ENCODE measurements around the gene LEMD1.

LEMD1 gene

DNA sequence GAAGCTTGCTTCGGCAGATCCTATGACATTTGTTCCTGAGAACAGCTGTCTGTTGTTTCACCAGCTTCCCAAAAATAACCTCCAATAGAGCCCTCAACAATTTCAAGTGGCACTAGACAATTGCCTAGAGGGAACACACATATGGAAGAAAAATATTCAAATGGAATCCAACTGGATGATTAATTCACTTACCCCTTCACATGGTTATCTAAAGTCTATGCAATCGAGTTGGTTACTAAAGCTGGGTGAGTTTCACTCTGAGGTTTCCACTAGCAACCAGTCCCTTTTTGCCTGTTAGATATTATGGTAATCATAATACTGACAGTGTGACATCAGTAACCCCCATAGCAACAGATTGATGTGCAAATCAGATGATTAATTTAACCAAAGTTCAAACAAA is at the start of gene LEMD1:
LEMD1 (minus strand) TSS at position 259 of the 400 bp plus-strand sequence. CDS start 1,520 bp downstream, outside the sequence.
- no peak for DNase-seq (ENCODE audit: low spot score)

DNA sequence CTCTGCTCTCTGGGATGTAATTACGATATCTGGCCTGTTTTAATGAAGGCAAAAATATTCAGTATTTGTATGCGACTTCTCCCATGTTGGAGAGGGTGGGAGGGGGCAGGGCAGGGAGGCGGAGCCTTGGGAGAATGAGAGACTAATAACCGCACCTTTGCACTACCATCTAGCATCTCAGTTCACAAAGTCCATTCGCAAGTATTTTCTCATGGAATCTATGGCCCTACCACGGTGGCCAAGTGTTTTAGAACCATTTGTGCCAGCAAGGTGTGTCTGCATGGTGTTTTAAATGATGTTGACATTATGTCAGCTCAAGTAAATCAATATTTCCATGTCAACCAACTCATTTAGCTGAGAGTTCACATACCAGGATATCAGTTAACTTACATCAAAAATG is 48.3 kb upstream of the LEMD1 start:
- no peak for DNase-seq (ENCODE audit: low spot score)

DNA sequence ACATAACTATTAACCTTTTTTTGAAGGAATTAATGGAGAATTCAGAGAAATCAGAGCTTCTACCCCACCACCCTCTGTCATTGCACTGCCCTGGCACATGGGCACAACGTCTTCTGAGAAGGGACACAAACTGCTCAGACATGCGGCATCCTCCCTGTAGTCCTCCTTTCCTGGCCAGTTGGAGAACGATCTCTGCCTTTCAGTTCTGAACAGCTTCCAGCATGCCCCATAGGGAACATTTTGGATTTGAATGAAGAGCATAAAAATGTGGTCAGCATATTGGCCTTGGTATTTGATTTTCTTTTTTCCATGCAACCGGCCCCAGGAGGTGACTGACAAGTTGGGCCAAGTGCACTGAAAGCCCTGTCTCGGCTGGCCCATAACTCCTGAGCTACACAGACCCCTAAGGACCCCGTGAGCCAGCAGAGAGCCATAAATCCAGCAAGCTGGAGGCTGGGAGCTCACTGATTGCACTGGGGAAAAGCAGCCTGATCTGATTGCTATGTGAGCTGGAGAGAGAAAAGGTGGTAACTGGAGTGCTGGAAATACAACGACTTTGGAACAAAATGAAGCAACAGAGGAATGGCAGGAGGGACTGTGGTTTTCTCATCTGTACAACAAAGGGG is 44.9 kb upstream of the LEMD1 start:
- DNase-seq (ENCODE audit: low spot score), result no peak

- no peak for DNase-seq (ENCODE audit: low spot score)
Measured at GRCh38 chr1:205465392-205465791, 43.5 kb upstream of the LEMD1 start.

- peak; percentile 20 for DNase-seq (ENCODE audit: low spot score)
Measured at GRCh38 chr1:205458777-205459566, 37.1 kb upstream of the LEMD1 start.

DNA sequence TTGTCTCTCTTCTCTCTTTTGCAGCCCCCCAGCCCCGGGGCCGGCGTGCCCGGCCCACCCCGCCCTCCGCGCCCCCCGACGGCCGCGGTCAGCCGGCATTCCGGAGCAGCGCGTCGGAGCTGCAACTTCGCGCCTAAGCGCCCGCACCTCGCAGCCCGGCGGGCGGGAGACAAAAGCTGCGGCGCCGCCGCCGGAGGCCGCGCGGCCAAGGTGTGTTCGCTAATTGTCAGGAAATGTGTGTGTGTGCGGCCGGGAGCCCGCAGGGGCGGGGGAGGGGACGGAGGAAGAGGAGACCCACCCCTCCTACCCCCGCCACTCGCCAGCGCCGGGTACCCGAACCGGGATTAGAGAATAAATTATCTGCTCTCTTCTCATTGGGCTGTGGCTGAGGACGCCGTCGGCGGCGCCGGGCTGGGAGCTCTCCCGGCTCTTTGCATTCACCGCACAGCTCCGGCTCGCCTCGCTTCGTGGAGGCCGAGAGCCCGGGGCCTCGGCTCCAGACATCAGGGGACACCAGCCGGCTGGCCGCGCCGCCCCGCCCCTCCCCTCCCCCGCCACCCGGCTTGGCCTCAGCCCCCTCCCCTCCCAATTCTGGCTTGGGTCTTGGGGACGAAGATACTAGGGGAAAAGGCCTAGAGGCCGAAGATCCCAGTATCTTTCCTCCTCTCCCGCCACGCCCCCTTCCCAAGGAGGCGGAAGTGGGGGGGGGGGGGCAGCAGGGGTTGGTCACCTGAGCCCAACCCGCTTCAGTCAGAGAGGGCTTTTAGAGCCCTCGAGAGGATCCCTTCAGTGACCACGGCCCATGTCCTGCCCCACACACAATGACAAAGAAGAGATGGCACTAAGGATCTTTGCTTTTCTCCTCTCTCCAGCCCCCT is 35.3 kb upstream of the LEMD1 start:
- DNase-seq (ENCODE audit: low spot score), result no peak

- no peak for DNase-seq (ENCODE audit: low spot score)
Measured at GRCh38 chr1:205456383-205456867, 34.6 kb upstream of the LEMD1 start.

DNA sequence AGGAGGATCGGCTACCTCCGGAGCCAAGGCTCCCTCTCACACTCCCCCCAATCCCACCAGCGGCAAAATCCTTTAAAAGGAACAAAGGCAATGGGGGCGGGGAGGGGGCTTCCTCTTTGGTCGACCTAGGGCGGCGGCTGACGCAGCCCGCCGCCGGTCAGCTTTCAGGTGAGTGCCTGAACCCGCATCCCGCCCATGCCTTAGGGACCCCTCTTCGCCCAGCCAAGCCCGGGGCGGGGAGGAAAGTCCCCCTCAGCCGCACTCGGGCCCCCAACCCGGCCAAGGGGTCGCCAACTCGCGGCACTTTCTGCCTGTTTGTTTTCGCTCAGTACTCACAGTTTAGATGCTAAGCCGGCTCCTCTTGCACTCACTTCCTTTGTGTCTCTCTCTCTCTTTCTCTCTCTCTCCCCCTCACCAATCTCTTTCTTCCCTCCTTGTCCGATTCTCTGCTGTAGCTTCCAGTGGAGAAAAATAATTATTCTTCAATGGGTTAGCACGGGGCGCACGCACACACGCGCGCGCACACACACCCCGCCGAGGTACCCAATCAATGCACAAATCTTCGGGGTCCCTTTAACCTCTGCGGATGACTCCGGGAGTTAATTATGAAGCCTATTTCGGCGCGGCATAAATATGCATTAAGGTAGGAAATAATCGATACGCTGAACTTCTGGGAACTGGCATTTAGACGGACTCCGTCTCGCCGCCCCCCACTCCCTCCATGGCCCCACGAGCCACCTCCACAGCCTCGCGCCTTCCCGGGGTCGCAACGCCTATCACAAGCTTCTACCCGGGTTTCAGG is 33.9 kb upstream of the LEMD1 start, which contains the start of gene BLACAT1:
BLACAT1 (minus strand) TSS at position 465 of the 802 bp plus-strand sequence.
- DNase-seq (ENCODE audit: low spot score), result no peak

GRCh38 chr1:205454903-205455335 is 33.1 kb upstream of the LEMD1 start:
- DNase-seq (ENCODE audit: low spot score), result no peak

- no peak for DNase-seq (ENCODE audit: low spot score)
Measured at GRCh38 chr1:205453466-205453865, 31.6 kb upstream of the LEMD1 start.

- DNase-seq (ENCODE audit: low spot score), result no peak
Measured at GRCh38 chr1:205452933-205453332, 31.1 kb upstream of the LEMD1 start.

GRCh38 chr1:205452364-205452763 is 30.5 kb upstream of the LEMD1 start:
- no peak for DNase-seq (ENCODE audit: low spot score)

DNA sequence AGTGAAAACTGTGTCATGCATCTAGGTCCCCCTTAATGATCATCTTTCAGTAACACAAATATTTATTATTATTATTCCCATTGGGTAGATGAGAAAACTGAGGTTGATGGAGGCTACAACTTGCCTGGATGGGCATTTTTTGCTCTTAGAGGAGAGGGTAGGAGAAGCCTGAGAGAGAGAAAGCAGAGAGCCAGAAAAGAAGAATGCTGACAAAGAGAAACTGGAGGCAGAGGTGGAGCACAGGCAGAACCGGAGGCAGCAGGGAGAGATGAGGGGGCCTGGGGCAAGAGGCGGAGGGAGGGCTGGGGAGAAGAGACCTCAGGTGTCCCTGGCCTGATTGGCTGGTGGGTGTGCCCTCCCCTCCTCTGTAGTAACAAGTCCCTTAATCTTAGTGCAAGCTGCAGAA is 29.9 kb upstream of the LEMD1 start:
- DNase-seq (ENCODE audit: low spot score), result no peak

DNA sequence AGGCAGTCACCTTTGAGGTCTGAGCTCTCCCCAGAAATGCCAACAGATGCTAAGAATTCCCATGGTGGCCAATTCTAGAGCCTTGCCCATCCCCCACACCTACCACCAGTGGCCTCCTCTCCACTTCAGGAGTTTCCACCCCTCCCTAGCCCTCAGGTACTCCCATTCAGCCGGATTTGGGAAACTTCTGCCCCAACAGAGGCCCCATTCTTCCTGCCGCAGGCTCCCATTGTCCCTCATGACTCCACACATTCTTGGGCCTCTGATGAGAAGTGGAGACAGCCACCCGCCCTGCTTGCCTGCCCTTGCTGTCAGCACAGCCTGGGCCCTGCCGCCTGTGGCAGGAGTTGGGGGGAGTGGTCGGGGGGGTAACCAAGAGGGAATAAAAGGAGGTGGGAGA is 29.3 kb upstream of the LEMD1 start:
- no peak for DNase-seq (ENCODE audit: low spot score)

DNA sequence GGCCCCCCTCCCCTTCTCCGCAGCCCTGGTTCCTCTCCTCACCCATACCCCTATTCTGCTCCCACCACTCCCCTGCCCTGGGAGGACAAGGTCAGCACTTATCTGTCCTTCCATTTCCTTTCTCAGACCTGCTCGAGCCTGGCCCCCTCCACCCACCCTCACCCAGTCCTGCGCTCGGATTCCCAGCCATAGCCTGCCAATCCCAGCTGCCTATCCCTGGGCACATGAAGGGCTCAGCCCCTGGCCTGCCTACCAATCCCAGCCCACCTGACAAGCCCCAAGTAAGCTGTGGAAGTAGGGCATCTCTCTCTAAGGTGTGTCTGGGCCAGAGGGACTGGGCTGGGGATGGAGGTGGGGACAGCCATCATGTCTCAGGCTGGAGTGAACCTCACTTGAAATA is 28.6 kb upstream of the LEMD1 start:
- DNase-seq (ENCODE audit: low spot score), result no peak

- peak; percentile 14 for DNase-seq (ENCODE audit: low spot score)
Measured at GRCh38 chr1:205449750-205450443, 28.0 kb upstream of the LEMD1 start.

DNA sequence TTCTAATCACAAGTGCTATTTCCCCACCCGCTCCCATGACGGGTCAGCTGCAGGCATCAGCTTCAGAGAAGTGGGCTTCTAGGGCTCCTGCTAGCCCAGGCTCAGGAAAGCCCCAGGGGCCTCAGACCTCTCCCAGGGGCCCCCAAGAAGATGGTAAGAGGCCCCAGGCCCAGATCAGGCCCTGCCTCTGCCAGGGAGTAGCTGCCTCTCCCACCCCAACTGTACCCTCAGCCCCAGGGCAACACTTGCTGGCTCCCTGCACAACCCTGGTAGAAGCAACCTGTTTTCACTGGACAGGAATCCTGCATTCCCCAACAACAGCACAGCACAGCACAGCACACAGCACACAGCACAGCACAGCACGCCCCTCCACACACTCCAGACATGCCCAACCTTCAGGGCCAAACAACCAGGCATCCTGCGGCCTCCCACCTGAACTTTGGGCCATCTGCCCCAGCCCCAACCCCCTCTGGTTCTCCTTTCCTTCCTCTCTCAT is 27.4 kb upstream of the LEMD1 start:
- DNase-seq (ENCODE audit: low spot score), result no peak

DNA sequence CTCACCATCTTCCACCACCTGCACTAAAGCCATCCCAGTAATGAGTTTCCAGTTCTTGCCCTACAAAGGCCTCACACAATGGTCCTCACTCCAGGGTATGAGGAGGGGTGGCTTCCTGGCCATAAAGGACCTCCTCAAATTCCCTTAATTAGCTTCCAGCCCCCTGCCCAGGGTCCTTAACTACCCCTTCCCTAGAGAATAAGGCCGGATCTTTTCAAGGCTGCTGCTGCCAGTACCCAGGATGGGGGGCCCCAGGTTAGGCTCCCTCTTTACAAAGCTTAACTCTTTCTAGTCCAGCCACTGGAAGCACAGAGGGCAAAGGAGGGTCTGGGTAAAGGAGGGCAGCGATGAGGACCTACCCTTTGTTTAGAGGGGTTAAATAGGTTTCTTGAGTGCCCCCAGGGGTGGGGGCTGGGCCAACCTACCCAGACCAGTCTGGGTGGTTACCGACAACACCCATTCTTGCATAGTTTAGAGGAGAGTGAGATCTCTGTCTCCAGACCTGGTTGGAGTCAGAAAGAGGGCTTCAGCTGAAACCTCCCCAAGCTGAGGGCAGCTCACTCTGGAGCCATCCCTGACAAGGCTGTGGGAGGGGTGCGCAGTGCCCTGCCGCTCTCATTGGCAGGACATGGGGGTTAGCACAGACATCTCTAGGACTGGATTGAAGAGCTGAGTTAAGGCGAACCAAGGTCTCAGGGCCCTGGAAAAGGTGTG is 26.8 kb upstream of the LEMD1 start:
- no peak for DNase-seq (ENCODE audit: low spot score)

GRCh38 chr1:205447457-205448341 is 25.8 kb upstream of the LEMD1 start:
- DNase-seq (ENCODE audit: low spot score), result no peak
